ENCODE results near the gene FSIP1. TPM values are rescaled to one million over a fixed set of nuclear protein-coding genes. Genes with fewer than 3 reads are reported as not detected.
"Not testable (repeated sequence)": the region's sequence is repeated elsewhere in the genome, so short reads cannot be mapped to it uniquely, and the experiment has no call there.

FSIP1 gene
- total RNA-seq, 2 donors from 2014 or later = 4.1 to 5.3 TPM

DNA sequence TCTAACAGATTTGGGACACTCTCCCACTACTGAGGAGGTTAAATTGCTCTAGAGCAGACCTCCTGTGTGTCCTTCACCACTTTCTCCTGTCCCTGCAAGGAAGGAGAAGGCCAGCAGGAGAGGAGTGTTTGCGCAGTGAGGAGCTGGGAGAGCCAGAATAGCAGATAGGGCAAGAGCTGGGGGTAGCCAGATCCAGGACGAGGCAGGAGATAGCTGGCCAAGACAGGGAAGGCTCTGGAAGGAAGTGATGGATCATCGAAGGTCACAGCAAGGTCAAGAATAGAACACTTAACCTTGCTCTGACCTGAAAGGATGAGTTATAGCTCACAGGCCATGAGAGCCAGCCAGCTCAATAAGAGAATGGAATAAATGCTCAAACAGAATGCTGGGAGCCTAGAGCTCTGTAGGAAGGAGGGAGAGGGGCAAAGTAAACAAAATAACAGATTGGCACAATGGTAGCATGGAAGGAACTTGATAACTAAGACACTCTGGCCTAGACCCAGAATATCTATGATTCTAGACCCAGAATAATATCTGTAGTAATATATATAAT lies 37.5 kb upstream of the FSIP1 start:
- no peak overlapping the region for H3K4me3 ChIP-seq
- no peak overlapping the region for H3K9ac ChIP-seq (ENCODE audit: low read depth in 2 of 2, low read length in 2 of 2)
- DNase-seq = no peak
- intact Hi-C loops (cut with DNase I) = no loop called here
- no peak for TF ChIP-seq CTCF (IDR thresholded peaks at IDR 0.05)
- no peaks in the 10 kb centered on the region for H3K27me3 ChIP-seq
- H3K4me1 ChIP-seq = no peaks in the 10 kb centered on the region
- no peaks in the 10 kb centered on the region for H3K9me3 ChIP-seq
- no peak overlapping the region for H3K27ac ChIP-seq
- H3K36me3 ChIP-seq = no peaks in the 10 kb centered on the region

GRCh38 chr15:39819533-39819932 lies 36.9 kb upstream of the FSIP1 start:
- H3K9ac ChIP-seq (ENCODE audit: low read depth in 2 of 2, low read length in 2 of 2) = no peak overlapping the region
- intact Hi-C loops (cut with DNase I) = no loop called here
- no peaks in the 10 kb centered on the region for H3K27me3 ChIP-seq
- H3K9me3 ChIP-seq = no peaks in the 10 kb centered on the region
- DNase-seq = no peak
- no peak overlapping the region for H3K27ac ChIP-seq
- H3K4me1 ChIP-seq = no peaks in the 10 kb centered on the region
- no peak overlapping the region for H3K4me3 ChIP-seq
- no peaks in the 10 kb centered on the region for H3K36me3 ChIP-seq
- no peak for TF ChIP-seq CTCF (IDR thresholded peaks at IDR 0.05)

DNA sequence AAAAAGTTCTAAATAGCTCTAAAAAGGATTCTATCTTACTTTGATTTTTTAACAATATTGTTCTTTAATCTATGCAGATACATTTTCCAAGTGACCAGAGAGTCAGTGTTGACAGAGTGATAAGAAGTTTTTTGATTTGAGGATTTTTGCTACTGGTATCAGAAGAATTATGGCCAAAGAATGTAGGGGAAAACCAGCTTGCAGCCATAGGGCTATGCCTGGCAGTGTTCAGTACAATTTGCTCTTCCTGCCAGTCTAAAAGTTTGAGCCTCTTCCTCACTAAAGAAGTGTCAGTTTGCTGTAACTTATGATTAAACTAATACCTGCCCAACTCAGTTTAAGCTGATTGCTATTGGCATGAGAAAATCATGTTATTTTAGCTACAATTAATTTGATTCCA lies 35.3 kb upstream of the FSIP1 start:
- H3K4me1 ChIP-seq = no peaks in the 10 kb centered on the region
- no peak for TF ChIP-seq CTCF (IDR thresholded peaks at IDR 0.05)
- intact Hi-C loops (cut with DNase I) = no loop called here
- no peak overlapping the region for H3K27ac ChIP-seq
- no peaks in the 10 kb centered on the region for H3K9me3 ChIP-seq
- H3K9ac ChIP-seq (ENCODE audit: low read depth in 2 of 2, low read length in 2 of 2) = no peak overlapping the region
- H3K27me3 ChIP-seq = no peaks in the 10 kb centered on the region
- no peak for DNase-seq
- H3K36me3 ChIP-seq = no peaks in the 10 kb centered on the region
- no peak overlapping the region for H3K4me3 ChIP-seq

- no peaks in the 10 kb centered on the region for H3K27me3 ChIP-seq
- H3K4me3 ChIP-seq = no peak overlapping the region
- no peak overlapping the region for H3K27ac ChIP-seq
- no peaks in the 10 kb centered on the region for H3K9me3 ChIP-seq
- H3K4me1 ChIP-seq = no peaks in the 10 kb centered on the region
- TF ChIP-seq CTCF (IDR thresholded peaks at IDR 0.05) = no peak
- no peak for DNase-seq
- intact Hi-C loops (cut with DNase I) = no loop called here
- H3K36me3 ChIP-seq = no peaks in the 10 kb centered on the region
- H3K9ac ChIP-seq (ENCODE audit: low read depth in 2 of 2, low read length in 2 of 2) = no peak overlapping the region
Measured at GRCh38 chr15:39814489-39814888, 31.8 kb upstream of the FSIP1 start.

DNA sequence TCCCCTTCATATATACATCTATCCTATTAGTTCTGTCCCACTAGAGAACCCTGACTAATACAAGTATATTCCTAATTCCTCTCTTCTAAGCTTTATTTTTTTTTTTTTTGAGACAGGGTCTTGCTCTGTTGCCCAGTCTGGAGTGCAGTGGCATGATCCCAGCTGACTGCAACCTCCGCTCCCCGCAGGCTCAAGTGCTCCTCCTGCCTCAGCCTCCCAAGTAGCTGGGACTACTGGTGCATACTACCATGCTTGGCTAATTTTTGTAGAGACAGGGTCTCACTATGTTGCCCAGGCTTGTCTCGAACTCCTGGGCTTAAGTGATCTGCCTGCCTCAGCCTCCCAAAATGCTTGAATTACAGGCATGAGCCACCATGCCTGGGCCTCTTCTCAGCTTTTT lies 30.0 kb upstream of the FSIP1 start:
- H3K9me3 ChIP-seq; H3K9ac ChIP-seq (ENCODE audit: low read depth in 2 of 2, low read length in 2 of 2); intact Hi-C loops (cut with DNase I); H3K27ac ChIP-seq; H3K4me3 ChIP-seq; H3K4me1 ChIP-seq; DNase-seq; H3K27me3 ChIP-seq; H3K36me3 ChIP-seq: not testable (repeated sequence)

GRCh38 chr15:39808909-39809308 lies 26.3 kb upstream of the FSIP1 start:
- intact Hi-C loops (cut with DNase I) = no loop called here
- Histone ChIP-seq H3K4me3 (no peak overlapping the region), H3K4me1 (no peaks in the 10 kb centered on the region), H3K27ac (no peak overlapping the region), H3K36me3 (no peaks in the 10 kb centered on the region), H3K27me3 (no peaks in the 10 kb centered on the region), H3K9me3 (no peaks in the 10 kb centered on the region), H3K9ac (ENCODE audit: low read depth in 2 of 2, low read length in 2 of 2) (no peak overlapping the region)
- no peak for TF ChIP-seq CTCF (IDR thresholded peaks at IDR 0.05)
- DNase-seq = no peak

Data from colonic mucosa (tissue), 4 donors.